Hematopoietic multipotent progenitor cell treated with erythropoietin and hydrocortisone succinate and interleukin-3 and kit ligand, for 6 days (in vitro differentiated cells): ENCODE results near the gene GNG4.
"Not testable (repeated sequence)": the region's sequence is repeated elsewhere in the genome, so short reads cannot be mapped to it uniquely, and the experiment has no call there.

ENCODE experiments used
- DNase-seq: peaks from one replicate; pipeline ENCODE4 v3.0.0-alpha.2; 2015

GNG4 gene

DNA sequence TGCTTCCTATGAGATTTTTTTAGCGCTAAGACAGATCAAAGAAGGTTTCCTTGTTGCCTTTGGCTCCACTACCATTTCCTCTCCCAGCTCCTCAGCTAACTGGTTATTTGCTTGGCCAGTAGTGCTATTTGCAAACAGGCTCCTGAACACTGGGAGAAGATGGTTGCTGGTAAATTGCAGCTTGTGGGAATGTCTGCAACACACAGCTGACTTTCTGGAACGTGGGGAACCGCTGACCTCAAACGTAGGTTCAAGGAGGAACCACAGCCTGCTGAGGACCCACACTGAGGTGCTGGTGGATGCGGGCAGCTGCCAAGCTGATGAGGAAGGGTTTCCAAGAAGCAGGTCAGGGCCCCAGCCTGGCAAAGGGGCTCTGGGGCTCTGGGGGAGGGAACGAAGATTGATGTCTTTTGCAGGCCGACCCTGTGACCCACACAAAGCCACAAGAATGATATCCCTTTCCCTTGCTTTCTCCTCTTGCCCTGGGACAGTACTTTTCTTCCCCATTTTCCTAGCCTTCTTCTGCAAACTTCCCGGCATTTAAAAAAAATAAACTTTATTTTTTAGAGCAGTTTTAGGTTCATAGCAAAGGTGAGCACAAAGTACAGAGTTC is 24.8 kb downstream of the GNG4 start:
- no peak for DNase-seq

DNA sequence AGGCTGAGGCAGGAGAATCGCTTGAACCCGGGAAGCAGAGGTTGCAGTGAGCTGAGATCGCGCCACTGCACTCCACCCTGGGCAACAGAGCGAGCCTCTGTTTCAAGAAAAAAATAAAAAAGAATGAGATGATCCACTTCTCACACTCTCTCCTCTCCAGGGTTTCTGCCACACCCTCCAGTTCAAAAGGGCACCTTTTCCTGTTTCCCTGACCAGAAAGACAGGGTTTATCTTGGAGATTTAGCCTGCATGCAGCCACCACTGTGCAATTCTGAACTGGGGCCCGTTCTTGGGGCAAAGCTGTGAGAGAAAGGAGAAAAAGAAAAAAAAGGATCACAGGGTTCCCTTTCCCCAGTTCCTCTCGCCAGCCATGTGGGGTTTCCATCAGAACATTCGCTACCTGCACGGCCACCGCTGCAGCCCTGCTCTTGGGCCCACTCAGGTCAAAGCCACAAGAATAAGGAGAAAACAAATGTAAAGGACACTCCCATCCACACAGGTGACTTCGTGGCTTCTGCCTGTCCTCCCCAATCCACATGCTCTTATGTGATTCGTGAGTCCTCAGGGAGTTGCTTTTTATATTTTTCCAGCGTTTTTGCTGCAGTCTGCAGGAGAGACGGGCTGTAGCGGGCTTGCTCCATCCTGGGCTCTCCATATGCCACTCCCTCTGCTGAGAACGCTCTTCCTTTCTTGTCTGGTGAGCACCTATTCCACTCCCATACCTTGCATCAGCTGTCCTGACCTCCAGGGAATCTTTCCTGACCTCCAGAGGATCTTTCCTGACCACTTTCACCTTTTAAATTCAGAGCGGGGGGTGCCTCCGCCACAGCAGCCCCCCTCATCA is 26.4 kb downstream of the GNG4 start:
- DNase-seq: no peak

- DNase-seq: not testable (repeated sequence)
These were observed 30.4 kb downstream of the GNG4 start for GRCh38 chr1:235619149-235619548.

DNA sequence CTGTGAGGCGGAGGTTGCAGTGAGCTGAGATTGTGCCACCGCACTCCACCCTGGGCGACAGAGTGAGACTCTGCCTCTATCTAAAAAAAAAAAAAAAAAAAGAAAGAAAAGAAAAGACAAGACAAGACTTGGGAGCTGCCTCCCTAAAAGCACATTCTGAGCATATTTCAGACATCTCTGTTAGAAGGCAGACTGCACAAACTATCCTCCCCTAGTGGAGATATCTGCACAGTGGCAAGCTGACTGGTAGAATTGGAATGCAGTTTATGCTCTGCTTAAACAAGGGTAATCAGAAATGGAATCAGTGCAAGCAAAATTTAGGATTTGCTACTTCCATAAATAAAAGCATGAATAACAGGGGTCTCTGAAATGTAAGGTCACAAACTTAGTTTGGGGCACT is 31.8 kb downstream of the GNG4 start:
- no peak for DNase-seq

DNA sequence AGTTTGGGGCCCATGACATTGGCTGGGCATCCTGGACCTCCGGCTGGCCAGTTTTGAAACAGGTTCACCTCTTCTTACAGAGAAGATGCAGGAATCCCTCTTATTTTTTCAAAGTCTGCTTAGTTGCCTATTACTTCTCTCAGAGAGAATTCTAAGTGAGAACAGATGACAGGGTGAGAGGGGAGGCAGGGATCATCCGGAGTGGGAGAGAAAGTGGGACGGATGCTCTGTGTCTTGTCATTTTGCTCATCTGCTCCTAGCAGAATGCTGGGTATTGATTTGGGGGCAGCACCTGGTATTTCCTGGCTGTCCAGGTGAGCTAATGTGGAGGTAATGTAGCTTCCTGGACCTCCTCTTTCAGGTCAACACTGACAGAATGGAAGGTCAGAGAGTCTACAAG is 32.4 kb downstream of the GNG4 start:
- DNase-seq: no peak

- no peak for DNase-seq
These were observed 35.1 kb downstream of the GNG4 start for GRCh38 chr1:235614442-235614954.

- DNase-seq: no peak
These were observed 36.0 kb downstream of the GNG4 start for GRCh38 chr1:235613602-235614001.

GRCh38 chr1:235612761-235613160 is 36.8 kb downstream of the GNG4 start:
- DNase-seq: no peak

DNA sequence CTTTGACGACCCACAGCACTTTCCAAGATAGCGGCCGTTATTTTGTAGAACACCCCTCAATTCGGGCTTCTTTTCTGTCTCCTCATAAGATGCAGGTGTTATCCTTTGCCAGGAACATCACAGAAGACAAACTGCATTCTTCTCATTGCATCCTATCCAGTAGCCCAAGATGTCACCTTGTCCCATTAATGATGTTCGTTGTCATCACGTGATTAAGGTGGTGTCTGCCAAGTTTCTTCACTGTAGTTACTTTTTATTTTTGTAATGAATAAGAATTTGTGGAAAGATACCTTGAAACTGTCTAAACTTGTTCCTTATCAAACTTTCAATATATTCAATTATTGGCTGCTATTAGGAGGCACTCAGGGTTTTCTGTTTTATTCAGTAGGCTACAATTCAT is 39.4 kb downstream of the GNG4 start:
- DNase-seq: no peak

GRCh38 chr1:235608278-235608677 is 41.3 kb downstream of the GNG4 start:
- no peak for DNase-seq

- DNase-seq: no peak
These were observed 42.3 kb downstream of the GNG4 start for GRCh38 chr1:235607284-235607683.

DNA sequence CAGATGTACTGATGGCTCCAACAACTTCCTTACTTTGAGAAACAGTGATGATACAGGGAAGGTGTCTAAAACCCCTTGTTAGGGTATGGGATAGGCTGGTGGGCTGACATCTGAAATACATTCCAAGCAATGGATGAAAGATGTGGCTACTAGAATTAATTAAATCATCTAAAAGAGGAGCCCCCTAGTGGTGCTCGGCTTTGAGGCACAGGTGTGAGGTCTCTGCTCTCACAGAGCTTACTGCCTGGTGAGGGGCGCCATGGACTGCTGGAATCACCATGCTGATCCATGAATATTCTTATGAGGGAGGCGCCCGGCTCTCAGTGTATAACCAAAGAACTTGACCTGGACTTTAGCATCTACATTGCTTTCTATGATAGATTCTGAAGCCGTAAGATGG is 48.5 kb downstream of the GNG4 start:
- peak; percentile 72 for DNase-seq

GRCh38 chr1:235599536-235599935 is 50.0 kb downstream of the GNG4 start:
- DNase-seq: no peak

DNA sequence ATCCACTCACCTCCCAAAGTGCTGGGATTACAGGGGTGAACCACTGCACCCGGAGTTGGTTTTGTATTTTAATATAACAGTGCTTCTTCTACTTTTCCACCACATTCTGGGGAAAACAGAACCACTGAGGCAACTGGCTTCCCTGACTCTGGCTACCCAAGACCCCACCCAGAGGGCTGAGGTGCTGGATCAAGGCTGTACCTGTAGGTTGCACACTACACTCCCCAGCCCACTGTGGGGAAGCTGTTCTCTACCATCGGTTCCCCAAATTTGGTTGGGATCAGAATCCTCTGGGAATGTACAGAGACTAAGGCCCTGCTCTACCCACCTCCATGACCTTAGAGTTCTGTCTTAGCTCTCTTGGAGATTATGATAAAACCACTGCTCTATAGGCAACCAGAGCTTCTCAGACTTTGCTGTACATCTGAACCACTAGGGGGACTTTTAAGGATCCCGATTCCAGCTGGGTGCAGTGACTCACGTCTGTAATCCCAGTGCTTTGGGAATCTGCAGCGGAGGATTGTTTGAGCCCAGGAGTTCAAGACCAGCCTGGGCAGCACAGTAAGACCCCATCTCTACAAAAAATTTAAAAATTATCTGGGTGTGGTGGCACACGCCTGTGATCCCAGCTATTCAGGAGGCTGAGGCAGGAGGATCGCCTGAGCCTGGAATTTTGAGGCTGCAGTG is 51.6 kb downstream of the GNG4 start:
- DNase-seq: peak; percentile 44

GRCh38 chr1:235595079-235595478 is 54.5 kb downstream of the GNG4 start:
- DNase-seq: no peak

- DNase-seq: not testable (repeated sequence)
These were observed 55.2 kb downstream of the GNG4 start for GRCh38 chr1:235594281-235594895.

- no peak for DNase-seq
These were observed 60.6 kb downstream of the GNG4 start for GRCh38 chr1:235588916-235589515.

- DNase-seq: no peak
These were observed 61.4 kb downstream of the GNG4 start for GRCh38 chr1:235588156-235588555.

DNA sequence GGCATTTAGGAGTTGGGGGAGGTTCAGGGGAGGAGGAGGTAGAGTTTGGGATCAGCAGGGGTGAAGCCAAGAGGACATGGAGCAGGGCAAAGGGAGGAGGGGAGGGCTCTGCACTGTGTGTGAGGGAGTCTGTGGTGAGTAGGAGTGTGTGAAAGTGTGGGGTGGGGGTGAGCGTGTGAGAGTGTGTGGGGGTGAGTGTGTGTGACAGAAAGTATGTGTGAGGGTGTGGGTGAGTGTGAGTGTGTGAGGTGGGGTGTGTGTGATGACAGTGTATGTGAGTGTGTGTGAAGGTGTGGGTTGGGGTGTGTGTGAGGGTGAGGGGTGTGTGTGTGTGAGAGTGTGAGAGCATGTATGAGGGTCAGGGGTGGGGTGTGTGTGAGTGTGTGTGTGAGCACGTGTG is 62.6 kb downstream of the GNG4 start:
- DNase-seq: no peak

DNA sequence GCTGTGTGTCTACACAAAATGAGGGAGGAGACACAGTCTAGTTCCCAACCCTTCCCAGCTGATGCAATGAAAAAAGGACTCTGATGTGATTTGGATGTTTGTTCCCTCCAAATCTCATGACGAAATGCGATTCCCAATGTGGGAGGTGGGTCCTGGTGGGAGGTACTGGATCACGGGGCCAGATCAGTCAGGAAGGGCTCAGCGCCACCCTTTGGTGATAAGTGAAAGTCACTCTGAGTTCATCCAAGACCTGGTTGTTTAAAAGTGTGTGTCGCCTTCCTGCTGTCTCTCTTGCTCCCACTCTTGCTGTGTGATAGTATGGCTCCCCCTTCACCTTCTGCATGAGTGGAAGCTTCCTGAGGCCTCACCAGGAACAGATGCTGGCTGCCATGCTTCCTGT is 63.2 kb downstream of the GNG4 start:
- DNase-seq: no peak

DNA sequence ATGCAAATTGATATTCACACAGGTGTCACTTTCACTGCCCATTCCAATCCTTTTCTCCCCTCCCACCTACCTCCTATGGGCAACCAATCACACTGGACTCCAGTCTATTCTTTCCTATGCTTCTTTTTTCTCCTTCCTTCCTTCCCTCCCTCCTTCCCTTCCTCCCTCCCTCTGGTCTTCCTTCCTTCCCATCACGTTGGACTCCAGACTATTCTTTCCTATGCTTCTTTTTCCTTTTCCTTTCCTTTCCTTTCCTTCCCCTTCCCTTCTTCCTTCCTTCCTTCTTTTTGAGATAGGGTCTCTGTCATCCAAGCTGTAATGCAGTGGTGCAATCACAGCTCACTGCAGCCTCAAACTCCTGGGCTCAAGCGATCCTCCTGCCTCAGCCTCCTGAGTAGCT is 64.6 kb downstream of the GNG4 start:
- DNase-seq: no peak

GRCh38 chr1:235583511-235584001 is 66.0 kb downstream of the GNG4 start:
- no peak for DNase-seq

- DNase-seq: no peak
These were observed 67.5 kb downstream of the GNG4 start for GRCh38 chr1:235582130-235582529.
